Spleen (tissue), 11 donors: ENCODE data around the gene TUT1. TPM values are rescaled to one million over a fixed set of nuclear protein-coding genes. Genes with fewer than 3 reads are reported as not detected.
A peak's percentile ranks its signal among the peaks of the same experiment; 100 is the strongest.

ENCODE experiments used
- DNase-seq: peaks from one replicate; pipeline ENCODE4 v3.0.0-alpha.2; 2020
- H3K27ac ChIP-seq, 8 donors: fragments of 200-600 bp; sonication (generic) in 7 of 8; 1 replicate in 4 of 8; 2 replicates in 4 of 8; pipeline versions ENCODE4 v1.5.0 to v1.8.0; 2016 to 2021; ENCODE audit warnings: inconsistent platforms in 4 of 8, mild to moderate bottlenecking in 4 of 8, moderate library complexity in 1 of 8
- H3K27me3 ChIP-seq, 7 donors: fragments of 200-600 bp; sonication (generic) in 6 of 7; replicated peaks in 1 of 7; 1 replicate in 4 of 7; 2 replicates in 3 of 7; pipeline versions ENCODE4 v1.5.0 to v1.8.0; 2016 to 2021; ENCODE audit warnings: inconsistent platforms in 3 of 7, mild to moderate bottlenecking in 1 of 7
- H3K36me3 ChIP-seq, 6 donors: fragments of 200-600 bp; sonication (generic) in 5 of 6; 1 replicate in 4 of 6; 2 replicates in 2 of 6; pipeline versions ENCODE4 v1.5.0 to v1.8.0; 2016 to 2021; ENCODE audit warnings: inconsistent platforms in 2 of 6
- H3K4me1 ChIP-seq, 6 donors: fragments of 200-600 bp; sonication (generic) in 5 of 6; 1 replicate in 3 of 6; 2 replicates in 3 of 6; pipeline versions ENCODE4 v1.5.0 to v1.8.0; 2016 to 2021; ENCODE audit warnings: inconsistent platforms in 3 of 6
- H3K4me3 ChIP-seq, 8 donors: fragments of 200-600 bp; sonication (generic) in 7 of 8; 1 replicate in 4 of 8; 2 replicates in 4 of 8; pipeline versions ENCODE4 v1.5.0 to v1.8.0; 2016 to 2021; ENCODE audit warnings: inconsistent platforms in 4 of 8, mild to moderate bottlenecking in 4 of 8, moderate library complexity in 2 of 8
- H3K9me3 ChIP-seq, 8 donors: fragments of 200-600 bp; sonication (generic) in 7 of 8; 1 replicate in 4 of 8; 2 replicates in 4 of 8; pipeline versions ENCODE4 v1.5.0 to v1.8.0; 2016 to 2021; ENCODE audit warnings: inconsistent platforms in 4 of 8
- CTCF ChIP-seq, 11 experiments: fragments of 200-600 bp in 7 of 11; fragments of 450-650 bp in 4 of 11; sonication (generic) in 4 of 11; IDR thresholded peaks in 8 of 11; conservative IDR thresholded peaks in 3 of 11; 1 replicate in 7 of 11; 2 replicates in 4 of 11; pipeline versions ENCODE4 v1.4.0 to v1.8.0; 2016 to 2021; ENCODE audit warnings: antibody characterized with exemption in 11 of 11, inconsistent platforms in 4 of 11, mild to moderate bottlenecking in 1 of 11
- POLR2A ChIP-seq, 3 donors: fragments of 450-650 bp; IDR thresholded peaks; one replicate each; pipeline ENCODE4 v1.5.1; 2017; ENCODE audit warnings: antibody characterized with exemption in 3 of 3, mild to moderate bottlenecking in 1 of 3
- POLR2AphosphoS5 ChIP-seq, 3 donors: sonication (generic); formaldehyde crosslinking; IDR thresholded peaks; one replicate each; pipeline ENCODE4 v1.5.1; 2017; ENCODE audit warnings: antibody characterized with exemption in 3 of 3
- WGBS, 5 donors: extraction: QIAGEN DNeasy Blood & Tissue Kit in 3 of 5; methylation state at CpG; one replicate each; pipeline versions ENCODE4 v1.1.5 to v1.1.7; 2013 to 2018; 5-methylcytosine and 5-hydroxymethylcytosine counted together
- intact Hi-C: fragments of 100-400 bp; cut with DNase I; formaldehyde crosslinking; loops from one replicate; pipeline ENCODE4 v1.15.0; 2023; ENCODE audit warnings: low total_unique reads
- polyA plus RNA-seq, 3 donors: library from polyadenylated mRNA; stranded (reverse); fragments of 200-250 nt; gene quantifications; one replicate each; pipeline ENCODE4 v1.2.1, GENCODE V29; 2013
- total RNA-seq, 7 donors: library from RNA; depleted of rRNA in 3 of 7; stranded (reverse); fragments of >200 nt in 3 of 7; fragmentation: NEBNext Ultra II Directional in 4 of 7; extraction: Animal tissue kit (Norgen Biotek cat#: 25700) in 4 of 7; gene quantifications; one replicate each; pipeline versions ENCODE4 v1.1.0 to v1.2.1, GENCODE V29; 2016 to 2021
- donor health status: healthy with polysubstance abuse.
- donor health status: DM: no; HTN: no; CAD: no; lungs with moderate emphysema.
- donor health status: DM: no; HTN: no; CAD: no.
- donor health status: Bipolar disorder and iron deficiency.
- donor health status: healthy.
- donor health status: DM: no; HTN: no; CAD: no.
- donor health status: DM: yes; HTN: yes; CAD: no.

Gene TUT1
- total and polyA plus RNA-seq, 10 donors, result 14.4 to 30.9 (median 18.5) TPM

GRCh38 chr11:62556875-62557631, 34.3 kb downstream of the TUT1 start:
- H3K27me3 ChIP-seq, result no peaks in the 10 kb centered on the region
- intact Hi-C loops, result no loop called here
- peaks cover 0 to 49% (median 35%) of the 10 kb centered on the region in 6 donors for H3K36me3 ChIP-seq
- H3K4me1 ChIP-seq, result peaks cover 67 to 98% (median 78%) of the 10 kb centered on the region in 6 donors
- H3K9me3 ChIP-seq, result no peaks in the 10 kb centered on the region
- H3K27ac ChIP-seq, result peak overlapping the region; percentile 82 to 95 (median 88)
- DNase-seq, result no peak
- H3K4me3 ChIP-seq, result peak overlapping the region in 1 of 8 donors; percentile 52
- TF ChIP-seq POLR2A (IDR thresholded peaks at IDR 0.05) (no peak), POLR2AphosphoS5 (IDR thresholded peaks at IDR 0.05) (peak in 1 of 3 donors; percentile 57)
- 15 to 32% (median 21%) methylated on average over 3 of the region's 3 CpGs for WGBS, 5 donors

GRCh38 chr11:62556108-62556874, 35.0 kb downstream of the TUT1 start:
- Histone ChIP-seq H3K4me1 (peaks cover 75 to 99% (median 86%) of the 10 kb centered on the region in 6 donors), H3K27ac (peak overlapping the region; percentile 82 to 95 (median 88)), H3K27me3 (no peaks in the 10 kb centered on the region), H3K36me3 (peaks cover 0 to 42% (median 29%) of the 10 kb centered on the region in 6 donors), H3K9me3 (no peaks in the 10 kb centered on the region), H3K4me3 (peak overlapping the region in 3 of 8 donors; percentile 6 to 52 (median 11))
- intact Hi-C loops, result no loop called here
- TF ChIP-seq CTCF (IDR thresholded peaks at IDR 0.05 in 8 of 11, conservative IDR thresholded peaks at IDR 0.05 in 3 of 11), result no peak
- peak; percentile 83 to 89 (median 87) for TF ChIP-seq POLR2AphosphoS5 (IDR thresholded peaks at IDR 0.05)
- peak; percentile 96 for DNase-seq
- 2 to 6% (median 3%) methylated on average over 12 to 14 of the region's 14 CpGs for WGBS, 5 donors

GRCh38 chr11:62555464-62556107, 35.7 kb downstream of the TUT1 start:
- no peak for DNase-seq
- 6 to 13% (median 8%) methylated on average over 4 of the region's 4 CpGs for WGBS, 5 donors
- TF ChIP-seq POLR2AphosphoS5 (IDR thresholded peaks at IDR 0.05) (peak in 2 of 3 donors; percentile 54 to 56), CTCF (IDR thresholded peaks at IDR 0.05 in 8 of 11, conservative IDR thresholded peaks at IDR 0.05 in 3 of 11) (no peak), POLR2A (IDR thresholded peaks at IDR 0.05) (no peak)
- H3K27me3 ChIP-seq, result no peaks in the 10 kb centered on the region
- H3K4me3 ChIP-seq, result peak overlapping the region in 3 of 8 donors; percentile 6 to 52 (median 11)
- H3K9me3 ChIP-seq, result no peaks in the 10 kb centered on the region
- intact Hi-C loops, result no loop called here
- peaks cover 0 to 35% (median 27%) of the 10 kb centered on the region in 6 donors for H3K36me3 ChIP-seq
- peak overlapping the region; percentile 82 to 95 (median 88) for H3K27ac ChIP-seq
- H3K4me1 ChIP-seq, result peaks cover 72 to 100% (median 88%) of the 10 kb centered on the region in 6 donors

- WGBS, 5 donors, result 69 to 91% (median 82%) methylated on average over 7 of the region's 7 CpGs
- peaks cover 68 to 100% (median 84%) of the 10 kb centered on the region in 6 donors for H3K4me1 ChIP-seq
- H3K36me3 ChIP-seq, result peaks cover 0 to 25% (median 17%) of the 10 kb centered on the region in 6 donors
- H3K27me3 ChIP-seq, result no peaks in the 10 kb centered on the region
- intact Hi-C loops, result no loop called here
- DNase-seq, result no peak
- H3K27ac ChIP-seq, result peak overlapping the region; percentile 82 to 95 (median 88)
- TF ChIP-seq POLR2AphosphoS5 (IDR thresholded peaks at IDR 0.05) (peak in 1 of 3 donors; percentile 6), POLR2A (IDR thresholded peaks at IDR 0.05) (no peak)
- no peak overlapping the region for H3K4me3 ChIP-seq
- H3K9me3 ChIP-seq, result no peaks in the 10 kb centered on the region
Observed at GRCh38 chr11:62554387-62555167, 36.7 kb downstream of the TUT1 start.
